NB4 (cell line): Measurements from ENCODE around the gene HBB.

ENCODE experiments used
- DNase-seq: peaks from one replicate; pipeline ENCODE4 v3.0.0; 2010; ENCODE audit warnings: low read depth
- H3K4me3 ChIP-seq: one replicate; pipeline ENCODE4 v1.5.1; 2011; ENCODE audit warnings: mild to moderate bottlenecking, low read depth, low read length, moderate library complexity
- CTCF ChIP-seq: IDR thresholded peaks from one replicate; pipeline ENCODE4 v1.5.1; 2012; ENCODE audit warnings: low read depth, low read length
- MAX ChIP-seq: IDR thresholded peaks from 2 replicates; pipeline ENCODE4 v1.6.1; 2011; ENCODE audit warnings: low read depth, low read length
- MYC ChIP-seq: IDR thresholded peaks from 2 replicates; pipeline ENCODE4 v1.6.1; 2011; ENCODE audit warnings: low read depth, low read length
- POLR2A ChIP-seq: IDR thresholded peaks from 2 replicates; pipeline ENCODE4 v1.6.1; 2011; ENCODE audit warnings: mild to moderate bottlenecking; ENCODE audit not compliant: insufficient read length; ENCODE audit errors: extremely low read depth

HBB gene

GRCh38 chr11:5235364-5236095 is 8.7 kb upstream of the HBB start:
- TF ChIP-seq MAX (no peak), MYC (no peak), CTCF (no peak), POLR2A (no peak)
- DNase-seq, result no peak
- H3K4me3 ChIP-seq, result no peak overlapping the region

GRCh38 chr11:5234381-5234834 is 7.5 kb upstream of the HBB start, which contains the start of gene HBD:
HBD (minus strand) TSS chr11:5234483; CDS start chr11:5234433, 50 bp downstream.
- TF ChIP-seq MYC (no peak), CTCF (no peak), MAX (no peak), POLR2A (no peak)
- no peak within 1 kb of the TSS for H3K4me3 ChIP-seq
- DNase-seq, result peak; percentile 13

GRCh38 chr11:5233307-5233706 is 6.4 kb upstream of the HBB start:
- no peak for DNase-seq
- no peak overlapping the region for H3K4me3 ChIP-seq
- no peak for TF ChIP-seq MAX
- TF ChIP-seq CTCF, result no peak
- TF ChIP-seq POLR2A, result no peak
- no peak for TF ChIP-seq MYC

- TF ChIP-seq MAX (no peak), CTCF (no peak), POLR2A (no peak), MYC (no peak)
- DNase-seq, result no peak
- H3K4me3 ChIP-seq, result no peak overlapping the region
These were observed 6.0 kb upstream of the HBB start for GRCh38 chr11:5232821-5233220.

- no peak for TF ChIP-seq POLR2A
- no peak for TF ChIP-seq MYC
- TF ChIP-seq MAX, result no peak
- TF ChIP-seq CTCF, result no peak
- DNase-seq, result no peak
- no peak overlapping the region for H3K4me3 ChIP-seq
These were observed 5.3 kb upstream of the HBB start for GRCh38 chr11:5232176-5232575.

GRCh38 chr11:5231111-5231510 is 4.2 kb upstream of the HBB start:
- no peak overlapping the region for H3K4me3 ChIP-seq
- DNase-seq, result no peak
- no peak for TF ChIP-seq CTCF
- TF ChIP-seq MYC, result no peak
- no peak for TF ChIP-seq MAX
- TF ChIP-seq POLR2A, result no peak
